Measurements from ENCODE around the gene ULBP3.
"Not testable (repeated sequence)": the region's sequence is repeated elsewhere in the genome, so short reads cannot be mapped to it uniquely, and the experiment has no call there.

DNA sequence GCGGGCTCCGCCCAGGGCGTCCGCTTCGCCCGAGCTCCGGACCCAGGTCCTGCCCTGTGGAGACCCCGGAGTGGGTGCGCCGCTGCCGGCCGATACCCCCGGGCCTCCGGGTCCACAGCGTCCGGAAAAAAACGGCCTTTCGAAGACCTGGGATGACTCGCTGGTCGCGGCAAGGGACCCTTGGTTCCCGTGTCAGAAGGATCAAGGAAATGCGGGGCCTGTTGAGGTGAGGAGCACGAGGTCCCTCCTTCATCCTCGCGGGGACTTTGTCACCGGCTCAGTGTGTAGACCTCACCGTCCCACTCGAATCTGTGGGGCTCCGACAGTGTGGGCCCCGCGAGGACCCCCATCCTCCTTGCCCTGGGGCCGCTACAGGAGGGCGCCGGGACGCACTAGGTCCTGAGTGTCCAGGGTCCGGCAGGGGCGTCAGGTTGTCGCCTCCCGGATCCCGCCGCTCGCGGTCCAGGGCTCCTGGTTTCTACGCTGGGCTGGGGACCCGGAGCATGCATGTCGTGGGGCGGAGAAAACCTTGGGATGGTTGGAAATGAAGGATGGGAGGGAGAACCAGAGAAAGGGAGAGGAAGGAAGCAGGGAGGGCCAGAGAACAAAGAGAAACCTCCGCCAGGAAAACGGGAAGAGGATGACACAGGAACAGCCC lies 54.2 kb downstream of the ULBP3 start:
- TF ChIP-seq, protein P1, sequence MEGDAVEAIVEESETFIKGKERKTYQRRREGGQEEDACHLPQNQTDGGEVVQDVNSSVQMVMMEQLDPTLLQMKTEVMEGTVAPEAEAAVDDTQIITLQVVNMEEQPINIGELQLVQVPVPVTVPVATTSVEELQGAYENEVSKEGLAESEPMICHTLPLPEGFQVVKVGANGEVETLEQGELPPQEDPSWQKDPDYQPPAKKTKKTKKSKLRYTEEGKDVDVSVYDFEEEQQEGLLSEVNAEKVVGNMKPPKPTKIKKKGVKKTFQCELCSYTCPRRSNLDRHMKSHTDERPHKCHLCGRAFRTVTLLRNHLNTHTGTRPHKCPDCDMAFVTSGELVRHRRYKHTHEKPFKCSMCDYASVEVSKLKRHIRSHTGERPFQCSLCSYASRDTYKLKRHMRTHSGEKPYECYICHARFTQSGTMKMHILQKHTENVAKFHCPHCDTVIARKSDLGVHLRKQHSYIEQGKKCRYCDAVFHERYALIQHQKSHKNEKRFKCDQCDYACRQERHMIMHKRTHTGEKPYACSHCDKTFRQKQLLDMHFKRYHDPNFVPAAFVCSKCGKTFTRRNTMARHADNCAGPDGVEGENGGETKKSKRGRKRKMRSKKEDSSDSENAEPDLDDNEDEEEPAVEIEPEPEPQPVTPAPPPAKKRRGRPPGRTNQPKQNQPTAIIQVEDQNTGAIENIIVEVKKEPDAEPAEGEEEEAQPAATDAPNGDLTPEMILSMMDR (IDR thresholded peaks at IDR 0.05), result not testable (repeated sequence)
- TF ChIP-seq POLR2A (IDR thresholded peaks at IDR 0.05), result not testable (repeated sequence)

Measured in Peyer's patch (tissue), 4 donors.